ENCODE data around the gene RICTOR. TPM values are rescaled to one million over a fixed set of nuclear protein-coding genes. Genes with fewer than 3 reads are reported as not detected.
A peak's percentile ranks its signal among the peaks of the same experiment; 100 is the strongest.

The RICTOR gene
- total RNA-seq, 2 donors from 2014 or later: 27.6 to 31.8 TPM

DNA sequence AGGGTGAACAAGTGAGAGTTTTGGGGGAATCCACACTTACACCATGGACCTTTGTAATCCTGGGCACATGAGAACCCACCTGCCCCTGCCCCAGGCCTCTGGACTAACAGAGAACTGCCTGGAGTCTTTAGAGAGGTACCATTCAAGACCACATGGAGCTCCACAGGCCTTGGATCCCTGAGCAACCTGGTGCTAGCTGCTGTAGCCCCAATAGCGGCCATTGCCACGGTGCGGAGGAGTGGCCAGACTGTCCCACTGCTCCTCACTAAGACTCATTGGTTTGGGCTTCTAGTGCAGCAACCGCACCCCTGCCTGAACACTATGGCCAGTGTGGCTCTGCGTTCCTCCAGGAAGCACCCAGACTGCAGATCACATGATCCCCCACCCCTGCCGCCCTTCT is 182.6 kb downstream of the RICTOR start:
- TF ChIP-seq, protein P1, sequence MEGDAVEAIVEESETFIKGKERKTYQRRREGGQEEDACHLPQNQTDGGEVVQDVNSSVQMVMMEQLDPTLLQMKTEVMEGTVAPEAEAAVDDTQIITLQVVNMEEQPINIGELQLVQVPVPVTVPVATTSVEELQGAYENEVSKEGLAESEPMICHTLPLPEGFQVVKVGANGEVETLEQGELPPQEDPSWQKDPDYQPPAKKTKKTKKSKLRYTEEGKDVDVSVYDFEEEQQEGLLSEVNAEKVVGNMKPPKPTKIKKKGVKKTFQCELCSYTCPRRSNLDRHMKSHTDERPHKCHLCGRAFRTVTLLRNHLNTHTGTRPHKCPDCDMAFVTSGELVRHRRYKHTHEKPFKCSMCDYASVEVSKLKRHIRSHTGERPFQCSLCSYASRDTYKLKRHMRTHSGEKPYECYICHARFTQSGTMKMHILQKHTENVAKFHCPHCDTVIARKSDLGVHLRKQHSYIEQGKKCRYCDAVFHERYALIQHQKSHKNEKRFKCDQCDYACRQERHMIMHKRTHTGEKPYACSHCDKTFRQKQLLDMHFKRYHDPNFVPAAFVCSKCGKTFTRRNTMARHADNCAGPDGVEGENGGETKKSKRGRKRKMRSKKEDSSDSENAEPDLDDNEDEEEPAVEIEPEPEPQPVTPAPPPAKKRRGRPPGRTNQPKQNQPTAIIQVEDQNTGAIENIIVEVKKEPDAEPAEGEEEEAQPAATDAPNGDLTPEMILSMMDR (conservative IDR thresholded peaks at IDR 0.05): no peak
- no peaks in the 10 kb centered on the region for H3K36me3 Mint-ChIP-seq (ENCODE audit: low read depth)
- H3K9me3 ChIP-seq (ENCODE audit: control insufficient read depth, low read length): peaks cover 19% of the 10 kb centered on the region
- H3K9ac ChIP-seq (ENCODE audit: extremely low read depth, low read length, poor library complexity, severe bottlenecking): no peak overlapping the region
- no peak overlapping the region for H3K27ac ChIP-seq (ENCODE audit: low read depth, low read length)
- peaks cover 3% of the 10 kb centered on the region for H3K27me3 Mint-ChIP-seq (ENCODE audit: insufficient read depth)
- no peaks in the 10 kb centered on the region for H3K4me1 ChIP-seq (ENCODE audit: control insufficient read depth, insufficient read depth, low read length)
- H3K9me3 Mint-ChIP-seq: peaks cover 11% of the 10 kb centered on the region
- no peak overlapping the region for H3K27ac Mint-ChIP-seq
- no peak overlapping the region for H3K4me3 ChIP-seq (ENCODE audit: low read length)
- H3K27me3 ChIP-seq (ENCODE audit: control insufficient read depth, insufficient read depth, low read length, poor library complexity, severe bottlenecking): no peaks in the 10 kb centered on the region
- H3K4me3 Mint-ChIP-seq: no peak overlapping the region
- no peaks in the 10 kb centered on the region for H3K4me1 Mint-ChIP-seq
- DNase-seq: no peak
- WGBS, 2 experiments (ENCODE audit: insufficient coverage in 1 of 2, insufficient read length in 1 of 2): 95 to 97% methylated on average over 3 to 6 of the region's 6 CpGs
- H3K36me3 ChIP-seq (ENCODE audit: control insufficient read depth, insufficient read depth, low read length): no peaks in the 10 kb centered on the region

- Mint-ChIP-seq H3K4me3 (no peak overlapping the region), H3K27me3 (ENCODE audit: insufficient read depth) (no peaks in the 10 kb centered on the region), H3K9me3 (no peaks in the 10 kb centered on the region), H3K27ac (no peak overlapping the region), H3K36me3 (ENCODE audit: low read depth) (no peaks in the 10 kb centered on the region), H3K4me1 (no peaks in the 10 kb centered on the region)
- Histone ChIP-seq H3K4me1 (ENCODE audit: control insufficient read depth, insufficient read depth, low read length) (no peaks in the 10 kb centered on the region), H3K4me3 (ENCODE audit: low read length) (no peak overlapping the region), H3K9me3 (ENCODE audit: control insufficient read depth, low read length) (peaks cover 9% of the 10 kb centered on the region), H3K9ac (ENCODE audit: extremely low read depth, low read length, poor library complexity, severe bottlenecking) (no peak overlapping the region), H3K27me3 (ENCODE audit: control insufficient read depth, insufficient read depth, low read length, poor library complexity, severe bottlenecking) (no peaks in the 10 kb centered on the region), H3K27ac (ENCODE audit: low read depth, low read length) (no peak overlapping the region), H3K36me3 (ENCODE audit: control insufficient read depth, insufficient read depth, low read length) (no peaks in the 10 kb centered on the region)
- WGBS, 2 experiments (ENCODE audit: insufficient coverage in 1 of 2, insufficient read length in 1 of 2): no CpG with 5 or more reads among the region's 1 CpG
- TF ChIP-seq, protein P1 (conservative IDR thresholded peaks at IDR 0.05): no peak
- DNase-seq: no peak
Observed at GRCh38 chr5:38889424-38889823, 184.8 kb downstream of the RICTOR start.

DNA sequence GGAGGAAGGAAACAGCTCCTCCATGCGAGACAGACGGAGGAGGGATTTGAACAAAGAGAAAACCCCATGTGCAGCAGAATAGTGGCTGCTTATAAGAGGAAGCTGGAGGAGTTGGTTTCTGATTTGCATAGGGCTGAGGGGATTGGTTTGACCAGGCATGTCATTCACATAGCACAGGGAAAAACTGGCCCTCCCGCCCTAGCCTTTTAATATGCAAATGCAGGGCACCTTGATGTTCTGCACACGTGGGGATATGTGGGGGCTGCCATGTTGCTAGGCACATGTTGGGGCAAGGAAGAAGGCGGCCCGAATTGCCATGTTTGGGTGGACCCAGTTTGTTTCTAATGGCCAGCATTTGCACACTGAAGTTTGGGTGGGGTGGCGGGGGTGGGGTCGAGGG is 186.2 kb downstream of the RICTOR start:
- H3K36me3 ChIP-seq (ENCODE audit: control insufficient read depth, insufficient read depth, low read length): no peaks in the 10 kb centered on the region
- TF ChIP-seq, protein P1 (conservative IDR thresholded peaks at IDR 0.05): no peak
- H3K27me3 ChIP-seq (ENCODE audit: control insufficient read depth, insufficient read depth, low read length, poor library complexity, severe bottlenecking): no peaks in the 10 kb centered on the region
- 85 to 100% methylated on average over 1 to 8 of the region's 8 CpGs for WGBS, 2 experiments (ENCODE audit: insufficient coverage in 1 of 2, insufficient read length in 1 of 2)
- Mint-ChIP-seq H3K27ac (no peak overlapping the region), H3K4me3 (no peak overlapping the region), H3K9me3 (no peaks in the 10 kb centered on the region), H3K4me1 (no peaks in the 10 kb centered on the region), H3K36me3 (ENCODE audit: low read depth) (no peaks in the 10 kb centered on the region), H3K27me3 (ENCODE audit: insufficient read depth) (no peaks in the 10 kb centered on the region)
- H3K9me3 ChIP-seq (ENCODE audit: control insufficient read depth, low read length): no peaks in the 10 kb centered on the region
- H3K27ac ChIP-seq (ENCODE audit: low read depth, low read length): no peak overlapping the region
- no peak overlapping the region for H3K9ac ChIP-seq (ENCODE audit: extremely low read depth, low read length, poor library complexity, severe bottlenecking)
- H3K4me3 ChIP-seq (ENCODE audit: low read length): no peak overlapping the region
- H3K4me1 ChIP-seq (ENCODE audit: control insufficient read depth, insufficient read depth, low read length): no peaks in the 10 kb centered on the region
- peak; percentile 71 for DNase-seq

Other genes starting within 250 kb of the RICTOR start
- gene OSMR, start 228.4 kb downstream of the RICTOR start, total RNA-seq: 1 to 10 TPM; 1.3 to 4.4 TPM
- gene FYB1, start 145.2 kb upstream of the RICTOR start, total RNA-seq: not detected

Data from endodermal cell (in vitro differentiated cells).